GM21390 (cell line): ENCODE measurements around the gene AUH.

Experiments
- ATAC-seq: cut with Tn5 transposase; IDR thresholded peaks from one replicate; pipeline ENCODE4 v1.9.1; 2021; ENCODE audit not compliant: unreplicated experiment

AUH gene

DNA sequence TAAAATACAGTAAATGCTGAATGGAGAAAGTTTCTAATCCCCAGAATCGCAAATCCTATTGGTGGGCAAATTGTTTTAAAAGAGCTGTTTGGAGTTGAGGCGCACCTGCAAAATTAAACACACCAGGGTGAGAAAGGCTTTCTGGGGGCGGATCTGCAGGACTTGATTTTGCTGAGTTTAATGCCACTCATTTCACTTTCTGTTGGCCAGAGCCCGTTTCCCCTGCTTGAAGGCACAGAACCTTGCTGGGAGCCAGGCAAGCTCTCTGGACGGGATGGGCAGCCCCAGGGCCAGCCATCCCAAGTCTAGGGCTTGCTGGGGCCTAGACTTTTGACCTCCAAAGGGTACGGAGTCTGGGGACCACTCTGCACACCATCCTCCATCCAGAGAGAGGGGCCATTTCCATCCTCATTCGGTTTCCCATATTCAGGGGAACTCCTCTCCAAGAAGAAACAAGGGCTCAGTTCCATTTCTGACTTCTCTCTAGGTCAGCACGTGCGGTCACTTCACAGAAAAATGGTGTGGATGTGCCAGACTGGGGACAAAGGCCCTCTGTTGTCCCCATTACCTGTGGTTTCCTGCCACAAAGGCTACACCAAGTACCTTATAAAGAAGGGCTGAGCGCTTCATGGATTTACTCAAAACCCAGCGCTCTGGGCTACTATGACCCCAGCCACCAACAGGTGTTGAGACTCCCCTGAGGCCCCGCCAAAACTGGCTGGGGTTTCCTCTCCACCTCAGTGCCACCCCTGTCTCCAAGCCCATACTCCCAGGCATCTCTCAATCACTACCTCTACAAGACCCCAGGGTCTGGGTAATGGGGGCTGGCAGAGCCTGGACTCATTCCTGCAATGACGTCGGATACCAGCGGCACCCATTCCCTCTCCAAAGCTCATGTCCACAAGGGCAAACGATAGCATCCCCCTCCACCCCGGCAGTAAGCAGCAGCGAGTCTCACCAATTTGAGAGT, 170.0 kb downstream of the AUH start:
- peak; percentile 37 for ATAC-seq

GRCh38 chr9:91190062-91190461, 171.7 kb downstream of the AUH start:
- no peak for ATAC-seq

GRCh38 chr9:91188719-91189590, 172.8 kb downstream of the AUH start:
- ATAC-seq = no peak

GRCh38 chr9:91187965-91188344, 173.8 kb downstream of the AUH start:
- no peak for ATAC-seq

- ATAC-seq = no peak
Measured at GRCh38 chr9:91187311-91187964, 174.3 kb downstream of the AUH start.

- no peak for ATAC-seq
Measured at GRCh38 chr9:91186632-91187108, 175.0 kb downstream of the AUH start.

GRCh38 chr9:91185193-91185886, 176.4 kb downstream of the AUH start:
- no peak for ATAC-seq

GRCh38 chr9:91182429-91183225, 179.1 kb downstream of the AUH start:
- ATAC-seq = no peak

- ATAC-seq = no peak
Measured at GRCh38 chr9:91181541-91181940, 180.2 kb downstream of the AUH start.

GRCh38 chr9:91180930-91181268, 180.8 kb downstream of the AUH start:
- ATAC-seq = no peak

- ATAC-seq = no peak
Measured at GRCh38 chr9:91180240-91180929, 181.3 kb downstream of the AUH start.

GRCh38 chr9:91179237-91180138, 182.2 kb downstream of the AUH start:
- no peak for ATAC-seq

GRCh38 chr9:91178281-91179236, 183.2 kb downstream of the AUH start:
- no peak for ATAC-seq

DNA sequence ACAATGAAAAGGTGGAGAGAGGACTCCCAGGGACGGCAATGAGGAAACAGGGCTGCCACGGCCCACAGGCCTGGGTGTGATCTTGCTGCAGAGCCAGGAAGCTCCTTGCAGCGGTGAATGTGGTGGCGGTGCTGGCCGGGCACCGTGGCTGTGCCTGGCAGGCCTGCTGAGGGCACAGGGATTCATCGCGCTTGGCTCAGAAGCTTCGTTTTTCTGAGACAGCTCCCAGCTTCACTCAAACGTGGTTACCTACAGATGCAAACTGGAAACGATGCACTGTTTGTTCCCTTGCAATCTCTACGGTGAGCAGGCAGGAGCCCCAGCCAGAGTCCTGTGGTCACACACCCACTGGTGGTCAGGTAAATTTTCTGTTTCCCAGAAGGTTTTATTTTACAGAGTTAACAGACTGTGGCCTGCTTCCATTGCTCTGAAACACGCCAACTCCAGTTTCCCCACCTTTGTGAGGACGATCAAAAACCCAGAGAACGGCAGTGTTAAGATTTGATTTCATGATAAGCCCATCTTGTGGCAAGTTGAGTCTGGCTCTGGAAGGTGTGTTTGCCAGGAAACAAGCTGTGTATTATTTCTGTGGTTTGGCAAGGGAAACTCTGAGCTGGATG, 183.9 kb downstream of the AUH start:
- no peak for ATAC-seq

GRCh38 chr9:91177081-91177480, 184.6 kb downstream of the AUH start:
- no peak for ATAC-seq

DNA sequence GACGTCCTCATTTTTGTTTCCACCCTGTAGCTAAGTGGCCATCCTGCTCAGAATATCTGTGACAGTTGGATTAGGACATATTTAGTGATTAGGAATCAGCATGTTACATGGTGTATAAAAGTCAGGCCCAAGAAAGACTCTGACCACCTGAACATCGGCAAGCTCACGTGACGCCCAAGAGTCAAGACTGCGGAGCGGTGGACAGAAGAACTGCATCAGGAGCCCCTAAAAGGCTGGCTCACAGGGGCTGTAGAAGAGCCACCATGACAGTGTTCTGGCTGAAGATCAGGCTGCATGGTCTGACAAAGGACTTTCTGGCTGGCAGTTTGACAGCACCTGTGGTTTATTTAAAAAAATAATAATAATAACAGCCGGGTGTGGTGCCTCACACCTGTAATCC, 185.3 kb downstream of the AUH start:
- no peak for ATAC-seq

GRCh38 chr9:91174772-91175171, 186.9 kb downstream of the AUH start:
- no peak for ATAC-seq
